DND-41 (cell line): ENCODE results near the gene MYO5A.

ENCODE experiments used
- CTCF ChIP-seq: IDR thresholded peaks from 2 replicates; pipeline ENCODE4 v1.5.1; 2012; ENCODE audit warnings: borderline replicate concordance, low read length, moderate library complexity, mild to moderate bottlenecking; ENCODE audit not compliant: poor library complexity, severe bottlenecking; ENCODE audit errors: extremely low read depth
- EZH2 ChIP-seq: IDR thresholded peaks from 3 replicates; pipeline ENCODE4 v1.6.1; 2012; ENCODE audit warnings: borderline replicate concordance, low read depth, mild to moderate bottlenecking, moderate library complexity, low read length, inconsistent platforms; ENCODE audit not compliant: severe bottlenecking

- TF ChIP-seq CTCF = no peak
- no peak for TF ChIP-seq EZH2
Observed at GRCh38 chr15:52488830-52489229, 39.9 kb downstream of the MYO5A start.
